ENCODE data around the gene HILPDA.

GRCh38 chr7:128407751-128408708 is 47.6 kb upstream of the HILPDA start:
- TF ChIP-seq CTCF (IDR thresholded peaks at IDR 0.05; ENCODE audit: low read depth, low read length, poor library complexity, severe bottlenecking): no peak
- TF ChIP-seq EZH2phosphoT487 (IDR thresholded peaks at IDR 0.05; ENCODE audit: borderline replicate concordance, low read length): no peak
